Tibial nerve (tissue), 4 donors: ENCODE measurements around the gene EPG5. TPM values are rescaled to one million over a fixed set of nuclear protein-coding genes. Genes with fewer than 3 reads are reported as not detected.

Experiments used
- DNase-seq, 2 donors: peaks; one replicate each; pipeline ENCODE4 v3.0.0-alpha.2; 2019; ENCODE audit warnings: low spot score in 2 of 2
- H3K27ac ChIP-seq, 4 donors: fragments of 200-600 bp; sonication (generic) in 3 of 4; one replicate each; pipeline ENCODE4 v1.5.1; 2017 to 2019; ENCODE audit warnings: mild to moderate bottlenecking in 1 of 4
- H3K27me3 ChIP-seq, 2 donors: fragments of 200-600 bp; sonication (generic) in 1 of 2; one replicate each; pipeline versions ENCODE4 v1.5.1 to v1.6.0; 2017 to 2019
- H3K36me3 ChIP-seq, 3 donors: fragments of 200-600 bp; sonication (generic); one replicate each; pipeline ENCODE4 v1.5.1; 2018 to 2019
- H3K4me1 ChIP-seq, 4 donors: fragments of 200-600 bp; sonication (generic) in 3 of 4; one replicate each; pipeline ENCODE4 v1.5.1; 2017 to 2019
- H3K4me3 ChIP-seq, 4 donors: fragments of 200-600 bp; sonication (generic) in 3 of 4; one replicate each; pipeline ENCODE4 v1.5.1; 2017 to 2019; ENCODE audit warnings: mild to moderate bottlenecking in 1 of 4, moderate library complexity in 1 of 4
- H3K9me3 ChIP-seq, 4 donors: fragments of 200-600 bp; sonication (generic) in 3 of 4; one replicate each; pipeline ENCODE4 v1.5.1; 2017 to 2019
- EP300 ChIP-seq, 2 donors: sonication (generic); formaldehyde crosslinking; IDR thresholded peaks; one replicate each; pipeline ENCODE4 v1.6.1; 2017; ENCODE audit warnings: antibody characterized with exemption in 2 of 2, mild to moderate bottlenecking in 1 of 2
- POLR2A ChIP-seq, 2 donors: fragments of 450-650 bp; IDR thresholded peaks; one replicate each; pipeline ENCODE4 v1.6.1; 2017; ENCODE audit warnings: antibody characterized with exemption in 2 of 2, mild to moderate bottlenecking in 2 of 2, moderate library complexity in 2 of 2
- WGBS, 2 donors: methylation state at CpG; one replicate each; pipeline ENCODE4 v1.1.5; 2018; 5-methylcytosine and 5-hydroxymethylcytosine counted together
- total RNA-seq, 4 donors: library from RNA; depleted of rRNA; stranded (reverse); fragments of >200 nt; gene quantifications; one replicate each; pipeline ENCODE4 v1.1.0, GENCODE V29; 2016
- TF ChIP-seq, protein P1 (sequence below), 5 experiments: fragments of 200-600 bp in 3 of 5; fragments of 450-650 bp in 2 of 5; sonication (generic) in 3 of 5; IDR thresholded peaks; one replicate each; pipeline ENCODE4 v1.5.1; 2016 to 2019; ENCODE audit warnings: antibody characterized with exemption in 5 of 5, mild to moderate bottlenecking in 3 of 5, moderate library complexity in 2 of 5

EPG5 gene
- total RNA-seq, 4 donors from 2014 or later: 26.1 to 48.3 (median 40.6) TPM

DNA sequence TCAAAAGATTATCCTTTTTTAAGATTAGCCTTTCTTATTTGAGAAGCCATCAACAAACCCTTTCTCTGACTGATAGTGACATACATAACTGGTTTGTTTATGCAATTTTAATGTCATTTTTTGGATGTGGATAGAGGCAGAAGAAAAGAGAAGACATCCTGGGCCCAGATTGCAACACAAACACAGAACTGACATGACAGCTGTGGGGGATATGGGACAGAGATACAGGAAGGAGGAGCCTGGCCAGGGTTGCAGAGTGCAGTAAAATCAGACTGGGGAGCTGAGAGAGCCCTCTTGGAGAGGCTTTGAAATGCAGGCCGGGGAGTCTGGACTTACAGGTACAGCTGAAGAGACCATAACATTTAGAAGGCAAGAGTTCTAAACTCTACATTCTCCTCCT, 76.5 kb downstream of the EPG5 start:
- H3K4me3 ChIP-seq: no peak overlapping the region
- DNase-seq: no peak
- TF ChIP-seq, protein P1, sequence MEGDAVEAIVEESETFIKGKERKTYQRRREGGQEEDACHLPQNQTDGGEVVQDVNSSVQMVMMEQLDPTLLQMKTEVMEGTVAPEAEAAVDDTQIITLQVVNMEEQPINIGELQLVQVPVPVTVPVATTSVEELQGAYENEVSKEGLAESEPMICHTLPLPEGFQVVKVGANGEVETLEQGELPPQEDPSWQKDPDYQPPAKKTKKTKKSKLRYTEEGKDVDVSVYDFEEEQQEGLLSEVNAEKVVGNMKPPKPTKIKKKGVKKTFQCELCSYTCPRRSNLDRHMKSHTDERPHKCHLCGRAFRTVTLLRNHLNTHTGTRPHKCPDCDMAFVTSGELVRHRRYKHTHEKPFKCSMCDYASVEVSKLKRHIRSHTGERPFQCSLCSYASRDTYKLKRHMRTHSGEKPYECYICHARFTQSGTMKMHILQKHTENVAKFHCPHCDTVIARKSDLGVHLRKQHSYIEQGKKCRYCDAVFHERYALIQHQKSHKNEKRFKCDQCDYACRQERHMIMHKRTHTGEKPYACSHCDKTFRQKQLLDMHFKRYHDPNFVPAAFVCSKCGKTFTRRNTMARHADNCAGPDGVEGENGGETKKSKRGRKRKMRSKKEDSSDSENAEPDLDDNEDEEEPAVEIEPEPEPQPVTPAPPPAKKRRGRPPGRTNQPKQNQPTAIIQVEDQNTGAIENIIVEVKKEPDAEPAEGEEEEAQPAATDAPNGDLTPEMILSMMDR (IDR thresholded peaks at IDR 0.05): no peak
- TF ChIP-seq POLR2A (IDR thresholded peaks at IDR 0.05): no peak
- peaks cover 0 to 51% (median 0%) of the 10 kb centered on the region in 3 donors for H3K36me3 ChIP-seq
- H3K27ac ChIP-seq: no peak overlapping the region
- 95 to 100% methylated on average over 1 of the region's 1 CpG for WGBS, 2 donors
- H3K4me1 ChIP-seq: no peaks in the 10 kb centered on the region
- no peaks in the 10 kb centered on the region for H3K27me3 ChIP-seq
- H3K9me3 ChIP-seq: no peaks in the 10 kb centered on the region

DNA sequence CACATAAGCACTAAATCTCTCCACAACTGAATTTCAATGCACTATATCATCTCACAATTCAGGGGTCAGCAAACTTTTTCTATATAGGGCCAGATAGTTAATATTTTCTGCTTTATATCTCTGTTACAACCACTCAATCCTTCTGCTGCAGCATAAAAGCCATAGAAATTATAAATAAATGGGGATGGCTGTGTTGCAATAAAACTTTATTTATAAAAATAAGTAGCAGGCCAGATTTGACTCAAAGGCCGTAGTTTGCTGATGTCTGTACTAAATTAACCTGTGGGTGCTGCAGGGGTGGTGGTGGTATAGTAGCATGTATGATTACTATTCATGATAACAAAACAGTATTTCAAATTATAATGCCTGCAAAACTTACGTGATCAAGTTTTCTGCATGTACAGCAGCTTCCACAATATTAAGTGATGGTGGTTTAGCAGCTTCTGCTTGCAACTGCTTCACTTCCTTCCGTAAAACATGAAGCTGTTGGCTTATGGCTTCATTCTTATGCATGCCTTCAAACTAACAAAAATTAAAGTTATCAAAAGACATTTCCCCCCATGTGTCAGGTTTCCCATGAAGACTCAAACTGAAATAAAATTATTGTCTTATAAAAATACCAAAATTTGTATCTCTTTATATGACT, 77.6 kb downstream of the EPG5 start:
- no peak for TF ChIP-seq POLR2A (IDR thresholded peaks at IDR 0.05)
- no peak for TF ChIP-seq EP300 (IDR thresholded peaks at IDR 0.05)

DNA sequence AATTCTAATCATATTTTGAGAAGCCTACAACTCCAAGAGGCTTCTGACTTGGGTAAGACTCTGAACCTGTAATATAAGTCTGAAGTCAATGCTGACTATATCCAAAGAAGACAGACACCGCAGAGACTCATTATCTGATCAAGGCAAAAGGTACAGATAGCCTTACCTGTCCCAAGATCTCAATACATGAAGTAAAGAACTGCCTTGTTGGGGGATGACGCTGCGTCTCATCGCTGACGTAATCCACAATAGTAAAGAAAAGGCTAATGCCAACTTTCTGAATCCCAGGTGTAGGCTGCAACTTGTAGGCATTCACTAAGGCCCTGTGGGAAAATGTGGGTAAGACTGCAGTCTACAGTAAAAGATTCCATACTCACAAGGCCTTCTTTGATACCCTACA, 79.5 kb downstream of the EPG5 start:
- no peaks in the 10 kb centered on the region for H3K4me1 ChIP-seq
- TF ChIP-seq POLR2A (IDR thresholded peaks at IDR 0.05): no peak
- TF ChIP-seq EP300 (IDR thresholded peaks at IDR 0.05): no peak
- TF ChIP-seq, protein P1 (IDR thresholded peaks at IDR 0.05): no peak
- no peak overlapping the region for H3K27ac ChIP-seq
- no peak overlapping the region for H3K4me3 ChIP-seq
- DNase-seq: no peak
- peaks cover 0 to 64% (median 0%) of the 10 kb centered on the region in 3 donors for H3K36me3 ChIP-seq
- H3K9me3 ChIP-seq: no peaks in the 10 kb centered on the region
- 95 to 96% methylated on average over 5 of the region's 5 CpGs for WGBS, 2 donors
- H3K27me3 ChIP-seq: no peaks in the 10 kb centered on the region

More for the DNA sequence above, 77.6 kb downstream of the EPG5 start:
- Histone ChIP-seq H3K27me3 (no peaks in the 10 kb centered on the region), H3K9me3 (no peaks in the 10 kb centered on the region), H3K4me1 (no peaks in the 10 kb centered on the region), H3K36me3 (peaks cover 0 to 54% (median 0%) of the 10 kb centered on the region in 3 donors), H3K4me3 (no peak overlapping the region), H3K27ac (no peak overlapping the region)
- WGBS, 2 donors: 91 to 95% methylated on average over 3 of the region's 3 CpGs
- no peak for DNase-seq

DNA sequence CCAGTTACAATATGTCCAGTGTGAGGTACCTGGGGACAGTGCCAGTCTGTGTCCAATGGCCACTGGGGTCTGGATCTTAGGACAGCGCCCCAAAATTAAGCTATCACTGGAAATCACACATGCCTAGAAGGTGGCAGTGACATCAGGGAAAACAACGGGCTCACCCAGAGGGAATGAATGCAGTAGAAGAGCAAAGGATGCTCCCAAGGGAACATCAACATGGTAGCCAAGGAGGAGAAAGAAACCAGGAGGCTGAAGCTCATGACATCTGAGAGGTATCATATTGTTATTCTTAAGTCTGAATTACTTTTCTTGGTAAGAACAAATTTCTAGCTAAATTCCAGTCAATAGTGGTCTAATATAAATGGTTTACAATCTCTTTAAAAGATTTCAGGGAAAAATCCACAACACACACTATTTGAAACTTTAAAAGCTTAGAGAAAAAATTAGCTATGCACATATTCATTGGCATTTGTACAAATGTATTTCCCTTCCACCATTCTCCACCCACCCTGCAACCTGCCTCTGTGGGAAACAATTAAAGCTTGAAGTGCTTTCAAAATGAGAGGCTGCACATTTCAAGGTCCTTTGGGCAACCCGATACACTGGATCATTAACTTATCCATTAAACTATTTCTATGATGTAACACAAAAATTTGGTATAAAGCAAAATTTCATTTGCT, 86.1 kb downstream of the EPG5 start:
- Histone ChIP-seq H3K27ac (no peak overlapping the region), H3K4me3 (no peak overlapping the region), H3K4me1 (peaks cover 0 to 7% (median 0%) of the 10 kb centered on the region in 4 donors), H3K9me3 (no peaks in the 10 kb centered on the region), H3K27me3 (no peaks in the 10 kb centered on the region), H3K36me3 (peaks cover 0 to 75% (median 0%) of the 10 kb centered on the region in 3 donors)
- WGBS, 2 donors: 89 to 91% methylated on average over 3 of the region's 3 CpGs
- DNase-seq: no peak
- TF ChIP-seq, protein P1 (IDR thresholded peaks at IDR 0.05): no peak
- no peak for TF ChIP-seq EP300 (IDR thresholded peaks at IDR 0.05)
- TF ChIP-seq POLR2A (IDR thresholded peaks at IDR 0.05): no peak

- 39 to 41% methylated on average over 17 of the region's 17 CpGs for WGBS, 2 donors
- Histone ChIP-seq H3K36me3 (peaks cover 0 to 83% (median 4%) of the 10 kb centered on the region in 3 donors), H3K4me1 (peaks cover 0 to 7% (median 0%) of the 10 kb centered on the region in 4 donors), H3K27me3 (no peaks in the 10 kb centered on the region), H3K4me3 (no peak overlapping the region), H3K9me3 (no peaks in the 10 kb centered on the region), H3K27ac (no peak overlapping the region)
- peak; percentile 46 to 50 for DNase-seq
- TF ChIP-seq, protein P1 (IDR thresholded peaks at IDR 0.05): peak; percentile 87 to 98 (median 96)
- no peak for TF ChIP-seq POLR2A (IDR thresholded peaks at IDR 0.05)
Observed at GRCh38 chr18:45879681-45880655, 87.2 kb downstream of the EPG5 start.
